Parathyroid adenoma (tissue), 2 donors: Measurements from ENCODE around the gene DDI2.

Experiments used
- H2AFZ ChIP-seq: fragments of 300-600 bp; sonication (generic); one replicate; pipeline ENCODE4 v1.7.0; 2017; ENCODE audit warnings: antibody characterized with exemption, mild to moderate bottlenecking
- H3K27ac ChIP-seq: fragments of 300-600 bp; sonication (generic); one replicate; pipeline ENCODE4 v1.7.0; 2017
- H3K27me3 ChIP-seq: fragments of 300-600 bp; sonication (generic); one replicate; pipeline ENCODE4 v1.7.0; 2017; ENCODE audit warnings: low read length; ENCODE audit not compliant: control insufficient read depth, insufficient read depth
- H3K36me3 ChIP-seq: fragments of 300-600 bp; sonication (generic); one replicate; pipeline ENCODE4 v1.7.0; 2017; ENCODE audit warnings: low read length; ENCODE audit not compliant: control insufficient read depth, insufficient read depth
- H3K4me1 ChIP-seq: fragments of 300-600 bp; sonication (generic); one replicate; pipeline ENCODE4 v1.7.0; 2017; ENCODE audit warnings: control low read depth
- H3K4me2 ChIP-seq: fragments of 300-600 bp; sonication (generic); one replicate; pipeline ENCODE4 v1.7.0; 2017; ENCODE audit warnings: low read length
- H3K4me3 ChIP-seq: fragments of 300-600 bp; sonication (generic); one replicate; pipeline ENCODE4 v1.7.0; 2017; ENCODE audit warnings: low read depth, low read length
- H3K79me2 ChIP-seq: fragments of 300-600 bp; sonication (generic); one replicate; pipeline ENCODE4 v1.7.0; 2017; ENCODE audit warnings: control low read depth
- H3K9ac ChIP-seq: fragments of 300-600 bp; sonication (generic); one replicate; pipeline ENCODE4 v1.7.0; 2017; ENCODE audit warnings: mild to moderate bottlenecking
- H3K9me3 ChIP-seq: fragments of 300-600 bp; sonication (generic); one replicate; pipeline ENCODE4 v1.7.0; 2017; ENCODE audit warnings: low read length; ENCODE audit not compliant: control insufficient read depth
- TF ChIP-seq, protein P1 (sequence below): fragments of 300-600 bp; sonication (generic); IDR thresholded peaks from one replicate; pipeline ENCODE4 v1.7.0; 2017; ENCODE audit warnings: antibody characterized with exemption, mild to moderate bottlenecking
- donor health status: primary hyperparathyroidism.

The DDI2 gene

DNA sequence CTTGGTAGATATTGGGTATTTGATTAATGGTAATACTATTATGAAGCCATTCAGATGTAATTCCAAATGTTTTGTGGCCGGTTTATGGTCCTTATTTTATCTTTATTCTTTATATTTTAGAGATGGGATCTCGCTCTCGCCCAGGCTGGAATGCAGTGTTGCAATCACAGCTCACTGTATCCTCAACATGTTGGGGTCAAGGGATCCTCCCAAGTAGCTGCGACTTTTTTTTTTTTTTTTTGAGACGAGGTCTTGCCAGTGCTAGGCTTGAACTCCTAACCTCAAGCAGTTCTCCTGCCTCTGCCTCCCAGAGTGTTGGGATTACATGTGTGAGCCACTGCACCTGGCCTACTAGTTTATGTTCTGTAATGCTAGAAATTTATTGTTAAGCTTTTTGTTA is 4.7 kb downstream of the DDI2 start:
- Histone ChIP-seq H3K27me3 (no peaks in the 10 kb centered on the region), H3K79me2 (peaks cover 40% of the 10 kb centered on the region), H3K9me3 (no peaks in the 10 kb centered on the region), H3K4me3 (no peak overlapping the region), H3K9ac (no peak overlapping the region), H2AFZ (no peak overlapping the region), H3K4me1 (peaks cover 16% of the 10 kb centered on the region), H3K4me2 (peak overlapping the region; percentile 5), H3K36me3 (no peaks in the 10 kb centered on the region), H3K27ac (no peak overlapping the region)
- TF ChIP-seq, protein P1, sequence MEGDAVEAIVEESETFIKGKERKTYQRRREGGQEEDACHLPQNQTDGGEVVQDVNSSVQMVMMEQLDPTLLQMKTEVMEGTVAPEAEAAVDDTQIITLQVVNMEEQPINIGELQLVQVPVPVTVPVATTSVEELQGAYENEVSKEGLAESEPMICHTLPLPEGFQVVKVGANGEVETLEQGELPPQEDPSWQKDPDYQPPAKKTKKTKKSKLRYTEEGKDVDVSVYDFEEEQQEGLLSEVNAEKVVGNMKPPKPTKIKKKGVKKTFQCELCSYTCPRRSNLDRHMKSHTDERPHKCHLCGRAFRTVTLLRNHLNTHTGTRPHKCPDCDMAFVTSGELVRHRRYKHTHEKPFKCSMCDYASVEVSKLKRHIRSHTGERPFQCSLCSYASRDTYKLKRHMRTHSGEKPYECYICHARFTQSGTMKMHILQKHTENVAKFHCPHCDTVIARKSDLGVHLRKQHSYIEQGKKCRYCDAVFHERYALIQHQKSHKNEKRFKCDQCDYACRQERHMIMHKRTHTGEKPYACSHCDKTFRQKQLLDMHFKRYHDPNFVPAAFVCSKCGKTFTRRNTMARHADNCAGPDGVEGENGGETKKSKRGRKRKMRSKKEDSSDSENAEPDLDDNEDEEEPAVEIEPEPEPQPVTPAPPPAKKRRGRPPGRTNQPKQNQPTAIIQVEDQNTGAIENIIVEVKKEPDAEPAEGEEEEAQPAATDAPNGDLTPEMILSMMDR = no peak

DNA sequence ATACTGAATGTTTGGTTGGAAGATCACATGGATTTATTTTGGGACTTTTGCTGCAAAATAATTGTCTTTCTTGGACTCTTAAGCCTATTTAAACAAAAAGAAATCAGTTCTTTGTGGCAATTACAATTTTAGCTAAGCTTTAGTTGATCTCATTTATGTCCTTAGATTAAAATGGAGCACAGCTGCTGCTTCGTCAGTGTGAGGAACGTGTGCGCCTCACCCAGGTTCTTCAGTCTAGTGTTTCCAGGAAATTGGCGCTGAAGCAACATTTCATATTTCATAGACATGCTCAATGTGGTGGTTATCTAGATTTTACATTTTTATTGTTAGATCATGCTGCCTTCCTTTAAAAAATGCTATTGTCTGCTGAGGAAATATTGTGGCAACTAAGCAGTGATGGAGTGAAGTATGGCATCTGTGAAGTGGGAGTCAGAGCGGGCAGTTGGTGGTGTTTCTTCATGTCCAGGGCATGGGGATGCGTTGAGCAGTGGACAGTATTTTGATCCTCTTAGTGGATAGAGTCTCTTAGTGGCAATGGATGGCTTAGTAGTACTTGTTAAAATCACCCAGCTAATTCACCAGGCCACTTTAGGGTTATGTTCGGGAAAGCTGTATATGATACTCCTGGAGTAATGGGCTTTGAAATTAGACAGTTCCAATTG is 5.6 kb downstream of the DDI2 start:
- peaks cover 16% of the 10 kb centered on the region for H3K4me1 ChIP-seq
- no peaks in the 10 kb centered on the region for H3K27me3 ChIP-seq
- H2AFZ ChIP-seq = no peak overlapping the region
- peaks cover 40% of the 10 kb centered on the region for H3K79me2 ChIP-seq
- no peaks in the 10 kb centered on the region for H3K36me3 ChIP-seq
- TF ChIP-seq, protein P1 = no peak
- no peak overlapping the region for H3K4me2 ChIP-seq
- no peak overlapping the region for H3K9ac ChIP-seq
- no peak overlapping the region for H3K27ac ChIP-seq
- no peak overlapping the region for H3K4me3 ChIP-seq
- H3K9me3 ChIP-seq = no peaks in the 10 kb centered on the region

DNA sequence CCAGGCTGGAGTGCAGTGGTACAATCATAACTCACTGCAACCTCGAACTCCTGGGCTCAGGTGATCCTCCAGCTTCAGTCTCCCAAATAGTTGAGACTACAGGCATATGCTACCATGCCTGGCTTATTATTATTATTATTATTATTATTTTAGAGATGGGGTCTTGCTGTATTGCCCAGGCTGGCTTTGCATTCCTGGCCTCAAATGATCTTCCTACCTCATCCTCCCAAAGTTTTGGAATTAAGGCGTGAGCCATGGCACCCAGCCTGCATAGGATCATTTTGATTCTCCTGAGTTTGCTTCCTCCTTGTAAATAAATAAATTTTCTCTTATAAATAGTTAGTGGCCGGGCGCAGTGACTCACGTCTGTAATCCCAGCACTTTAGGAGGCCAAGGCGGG is 6.2 kb downstream of the DDI2 start:
- Histone ChIP-seq H2AFZ (no peak overlapping the region), H3K4me3 (no peak overlapping the region), H3K27me3 (no peaks in the 10 kb centered on the region), H3K9ac (no peak overlapping the region), H3K36me3 (no peaks in the 10 kb centered on the region), H3K9me3 (no peaks in the 10 kb centered on the region), H3K4me2 (no peak overlapping the region), H3K4me1 (peaks cover 16% of the 10 kb centered on the region), H3K79me2 (peaks cover 40% of the 10 kb centered on the region), H3K27ac (no peak overlapping the region)
- TF ChIP-seq, protein P1 = no peak

DNA sequence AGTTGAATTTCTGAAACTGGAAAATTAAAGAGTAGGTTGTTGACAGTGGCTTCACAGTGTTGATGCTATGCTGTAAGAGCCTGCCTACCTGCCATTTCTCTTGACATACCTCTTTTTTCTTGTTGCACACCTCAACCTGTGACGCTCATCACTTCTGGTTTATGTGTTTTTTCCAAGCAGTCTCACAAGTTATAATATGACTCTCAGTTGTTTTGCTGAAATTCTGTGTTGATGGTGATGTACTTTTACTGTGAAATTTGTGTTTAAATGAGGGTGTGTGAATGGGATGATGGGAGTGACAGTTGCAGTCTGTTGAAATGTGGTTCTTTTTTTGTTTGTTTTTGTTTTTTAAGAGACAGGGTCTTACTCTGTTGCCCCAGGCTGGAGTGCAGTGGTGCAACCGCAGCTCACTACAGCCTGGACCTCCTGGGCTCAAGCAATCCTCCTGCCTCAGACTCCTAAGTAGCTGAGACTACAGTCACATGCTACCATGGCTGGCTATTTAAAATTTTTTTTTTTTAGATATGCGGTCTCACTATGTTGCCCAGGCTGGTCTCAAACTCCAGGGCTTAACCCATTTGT is 7.0 kb downstream of the DDI2 start:
- H3K4me2 ChIP-seq = no peak overlapping the region
- TF ChIP-seq, protein P1 = no peak
- no peaks in the 10 kb centered on the region for H3K36me3 ChIP-seq
- no peaks in the 10 kb centered on the region for H3K27me3 ChIP-seq
- no peak overlapping the region for H3K9ac ChIP-seq
- H3K4me3 ChIP-seq = no peak overlapping the region
- H2AFZ ChIP-seq = no peak overlapping the region
- H3K4me1 ChIP-seq = peaks cover 14% of the 10 kb centered on the region
- H3K79me2 ChIP-seq = peaks cover 45% of the 10 kb centered on the region
- H3K9me3 ChIP-seq = no peaks in the 10 kb centered on the region
- no peak overlapping the region for H3K27ac ChIP-seq
